ENCODE results near the gene ELOF1. TPM values are rescaled to one million over a fixed set of nuclear protein-coding genes. Genes with fewer than 3 reads are reported as not detected.
A peak's percentile ranks its signal among the peaks of the same experiment; 100 is the strongest.

Gene ELOF1
- total RNA-seq, 6 experiments from 2014 or later = 21.9 to 33.5 (median 24.9) TPM

DNA sequence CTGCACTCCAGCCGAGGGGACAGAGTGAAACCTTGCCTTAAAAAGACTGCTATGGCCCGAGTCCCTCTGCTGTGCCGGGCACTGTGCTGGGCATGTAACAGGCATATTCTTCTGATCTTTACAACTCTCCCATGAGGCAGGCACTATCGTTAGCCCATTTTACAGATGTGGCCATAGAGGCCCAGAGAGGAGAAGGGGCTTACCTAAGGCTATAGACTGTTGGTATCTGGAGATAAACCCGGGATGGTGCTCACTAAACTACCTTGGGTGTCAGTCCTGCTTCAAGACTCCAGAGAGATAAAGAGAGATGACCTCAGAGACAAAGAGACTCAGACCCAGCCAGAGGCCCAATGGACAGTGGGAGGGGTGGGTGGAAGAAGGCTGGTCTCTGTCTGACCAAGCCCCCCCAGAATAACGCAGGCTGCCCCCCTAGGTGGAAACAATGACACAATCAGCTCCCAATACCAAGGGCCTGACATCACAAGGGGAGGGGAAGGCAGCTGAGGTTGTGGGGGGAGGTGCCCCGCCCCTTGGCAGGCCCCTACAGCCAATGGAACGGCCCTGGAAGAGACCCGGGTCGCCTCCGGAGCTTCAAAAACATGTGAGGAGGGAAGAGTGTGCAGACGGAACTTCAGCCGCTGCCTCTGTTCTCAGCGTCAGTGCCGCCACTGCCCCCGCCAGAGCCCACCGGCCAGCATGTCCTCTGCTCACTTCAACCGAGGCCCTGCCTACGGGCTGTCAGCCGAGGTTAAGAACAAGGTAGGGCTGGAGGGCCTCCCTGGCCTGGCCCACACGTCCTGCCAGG, 20.6 kb downstream of the ELOF1 start, which contains the start of gene CNN1:
CNN1 (plus strand) TSS at position 620 of the 805 bp plus-strand sequence; CDS start at position 697, 77 bp downstream.
- Histone ChIP-seq H3K9me3 (no peaks in the 10 kb centered on the region), H3K4me3 (no peak within 1 kb of the TSS), H3K27ac (no peak within 1 kb of the TSS), H3K36me3 (no peaks in the 10 kb centered on the region), H3K4me1 (no peaks in the 10 kb centered on the region), H3K27me3 (peaks cover 0 to 9% of the 10 kb centered on the region in 2 donors)
- intact Hi-C loops (cut with DNase I) = no loop called here
- ATAC-seq (peak in 1 of 4 donors; percentile 11), DNase-seq (no peak)
- TF ChIP-seq POLR2A (IDR thresholded peaks at IDR 0.05) = no peak
- TF ChIP-seq, protein P1, sequence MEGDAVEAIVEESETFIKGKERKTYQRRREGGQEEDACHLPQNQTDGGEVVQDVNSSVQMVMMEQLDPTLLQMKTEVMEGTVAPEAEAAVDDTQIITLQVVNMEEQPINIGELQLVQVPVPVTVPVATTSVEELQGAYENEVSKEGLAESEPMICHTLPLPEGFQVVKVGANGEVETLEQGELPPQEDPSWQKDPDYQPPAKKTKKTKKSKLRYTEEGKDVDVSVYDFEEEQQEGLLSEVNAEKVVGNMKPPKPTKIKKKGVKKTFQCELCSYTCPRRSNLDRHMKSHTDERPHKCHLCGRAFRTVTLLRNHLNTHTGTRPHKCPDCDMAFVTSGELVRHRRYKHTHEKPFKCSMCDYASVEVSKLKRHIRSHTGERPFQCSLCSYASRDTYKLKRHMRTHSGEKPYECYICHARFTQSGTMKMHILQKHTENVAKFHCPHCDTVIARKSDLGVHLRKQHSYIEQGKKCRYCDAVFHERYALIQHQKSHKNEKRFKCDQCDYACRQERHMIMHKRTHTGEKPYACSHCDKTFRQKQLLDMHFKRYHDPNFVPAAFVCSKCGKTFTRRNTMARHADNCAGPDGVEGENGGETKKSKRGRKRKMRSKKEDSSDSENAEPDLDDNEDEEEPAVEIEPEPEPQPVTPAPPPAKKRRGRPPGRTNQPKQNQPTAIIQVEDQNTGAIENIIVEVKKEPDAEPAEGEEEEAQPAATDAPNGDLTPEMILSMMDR (IDR thresholded peaks at IDR 0.05) = no peak
- WGBS (ENCODE audit: insufficient coverage, low coverage, low lambda C conversion rate, missing lambda C conversion rate) = 22% methylated on average over 13 of the region's 21 CpGs

DNA sequence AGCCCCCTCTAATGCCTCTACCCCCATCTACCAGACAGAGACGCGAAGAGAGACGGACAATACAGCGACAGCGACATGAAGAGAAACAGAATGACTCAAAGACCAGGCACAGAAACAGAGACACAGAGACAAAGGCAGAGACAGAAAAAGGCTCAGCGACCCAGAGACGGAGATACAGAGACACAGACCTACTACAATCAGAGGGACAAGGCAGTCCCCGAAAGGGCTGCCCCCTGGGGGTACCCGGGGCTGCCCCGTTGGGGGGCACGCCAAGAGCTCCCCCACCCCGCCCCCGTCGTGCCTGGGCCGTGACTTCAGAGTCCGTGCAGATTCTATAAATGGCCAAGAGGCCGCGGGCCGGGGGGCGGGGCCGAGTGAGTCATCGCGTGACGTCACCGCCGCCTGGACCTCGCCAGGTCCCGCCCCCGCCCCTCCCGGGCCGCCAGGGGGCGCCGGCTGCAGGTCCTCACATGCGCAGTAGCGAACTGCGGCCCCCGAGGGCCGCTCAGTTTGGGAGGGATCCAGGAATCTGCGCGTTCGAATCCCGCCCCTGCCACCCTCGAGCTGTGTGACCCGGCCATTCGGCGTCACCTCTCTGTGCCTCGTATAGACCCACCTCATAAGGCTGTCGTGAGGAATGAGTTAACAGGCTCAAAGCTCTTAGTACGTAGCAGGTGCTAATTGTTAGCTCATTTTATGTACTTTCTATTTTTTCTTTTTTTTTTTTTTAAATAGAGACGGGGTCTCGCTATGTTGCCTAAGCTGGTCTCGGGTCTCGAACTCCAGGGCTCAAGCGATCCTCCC, 23.0 kb downstream of the ELOF1 start:
- H3K36me3 ChIP-seq = no peaks in the 10 kb centered on the region
- TF ChIP-seq, protein P1 (IDR thresholded peaks at IDR 0.05) = peak; percentile 84 to 94 (median 86)
- peak; percentile 42 for TF ChIP-seq POLR2A (IDR thresholded peaks at IDR 0.05)
- H3K4me1 ChIP-seq = no peaks in the 10 kb centered on the region
- H3K27ac ChIP-seq = peak overlapping the region; percentile 53 to 64 (median 59)
- peaks cover 0 to 9% of the 10 kb centered on the region in 2 donors for H3K27me3 ChIP-seq
- intact Hi-C loops (cut with DNase I) = no loop called here
- 34% methylated on average over 22 of the region's 54 CpGs for WGBS (ENCODE audit: insufficient coverage, low coverage, low lambda C conversion rate, missing lambda C conversion rate)
- H3K4me3 ChIP-seq = peak overlapping the region; percentile 14 to 35 (median 26)
- no peaks in the 10 kb centered on the region for H3K9me3 ChIP-seq
- ATAC-seq (peak; percentile 85 to 96 (median 88)), DNase-seq (peak; percentile 85 to 89 (median 87))

DNA sequence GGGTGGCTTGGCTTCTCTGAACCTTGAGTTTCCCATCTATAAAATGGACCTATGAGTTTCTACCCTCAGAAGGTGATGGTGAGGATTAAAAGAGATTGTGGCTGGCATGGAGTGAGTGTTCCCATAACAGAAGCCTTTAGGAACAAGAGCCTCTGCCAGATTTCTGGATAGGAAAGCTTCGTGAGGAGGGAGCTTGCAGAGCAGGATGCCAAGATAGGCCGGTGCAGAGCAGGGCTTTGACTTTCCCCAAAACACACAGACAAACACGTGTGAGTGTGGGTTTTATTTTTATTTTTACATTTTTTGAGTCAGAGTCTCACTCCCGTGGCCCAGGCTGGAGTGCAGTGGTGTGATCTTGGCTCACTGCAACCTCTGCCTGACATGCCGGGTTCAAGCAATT, 24.1 kb downstream of the ELOF1 start:
- TF ChIP-seq, protein P1 (IDR thresholded peaks at IDR 0.05) = no peak
- no peak for TF ChIP-seq POLR2A (IDR thresholded peaks at IDR 0.05)
- WGBS (ENCODE audit: insufficient coverage, low coverage, low lambda C conversion rate, missing lambda C conversion rate) = 51% methylated on average over 5 of the region's 5 CpGs
- H3K9me3 ChIP-seq = no peaks in the 10 kb centered on the region
- H3K4me3 ChIP-seq = no peak overlapping the region
- DNase-seq = no peak
- no peaks in the 10 kb centered on the region for H3K36me3 ChIP-seq
- intact Hi-C loops (cut with DNase I) = no loop called here
- no peak for ATAC-seq
- H3K27ac ChIP-seq = no peak overlapping the region
- H3K4me1 ChIP-seq = no peaks in the 10 kb centered on the region
- peaks cover 0 to 9% of the 10 kb centered on the region in 2 donors for H3K27me3 ChIP-seq

DNA sequence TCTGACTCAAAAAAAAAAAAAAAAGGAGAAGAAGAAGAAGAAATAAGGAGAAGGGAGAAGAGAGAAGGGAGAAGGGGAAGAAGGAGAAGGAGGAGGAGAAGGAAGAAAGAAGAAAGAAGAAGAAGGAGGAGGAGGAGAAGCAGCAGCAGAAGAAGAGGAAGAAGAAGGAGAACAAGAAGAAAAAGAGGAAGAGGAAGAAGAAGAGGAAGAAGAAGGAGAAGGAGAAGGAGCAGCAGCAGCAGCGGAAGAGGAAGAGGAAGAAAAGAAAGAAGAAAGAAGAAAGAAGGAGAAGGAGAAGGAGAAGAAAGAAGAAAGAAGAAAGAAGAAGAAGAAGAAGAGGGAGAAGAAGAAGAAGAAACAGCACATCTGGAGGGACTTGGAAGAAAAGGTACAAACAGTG, 24.5 kb downstream of the ELOF1 start:
- peaks cover 0 to 6% of the 10 kb centered on the region in 2 donors for H3K27me3 ChIP-seq
- no peak overlapping the region for H3K27ac ChIP-seq
- intact Hi-C loops (cut with DNase I) = no loop called here
- no peaks in the 10 kb centered on the region for H3K36me3 ChIP-seq
- H3K9me3 ChIP-seq = no peaks in the 10 kb centered on the region
- H3K4me1 ChIP-seq = no peaks in the 10 kb centered on the region
- no peak for ATAC-seq
- DNase-seq = no peak
- 63% methylated on average over 1 of the region's 1 CpG for WGBS (ENCODE audit: insufficient coverage, low coverage, low lambda C conversion rate, missing lambda C conversion rate)
- no peak for TF ChIP-seq POLR2A (IDR thresholded peaks at IDR 0.05)
- TF ChIP-seq, protein P1 (IDR thresholded peaks at IDR 0.05) = no peak
- no peak overlapping the region for H3K4me3 ChIP-seq
